ENCODE measurements around the gene SLC12A7. TPM values are rescaled to one million over a fixed set of nuclear protein-coding genes. Genes with fewer than 3 reads are reported as not detected.

Gene SLC12A7
- total and polyA plus RNA-seq, 2 donors (not counting 1 experiment from before 2014, with no cell fraction given): 2.9 to 23.9 TPM

DNA sequence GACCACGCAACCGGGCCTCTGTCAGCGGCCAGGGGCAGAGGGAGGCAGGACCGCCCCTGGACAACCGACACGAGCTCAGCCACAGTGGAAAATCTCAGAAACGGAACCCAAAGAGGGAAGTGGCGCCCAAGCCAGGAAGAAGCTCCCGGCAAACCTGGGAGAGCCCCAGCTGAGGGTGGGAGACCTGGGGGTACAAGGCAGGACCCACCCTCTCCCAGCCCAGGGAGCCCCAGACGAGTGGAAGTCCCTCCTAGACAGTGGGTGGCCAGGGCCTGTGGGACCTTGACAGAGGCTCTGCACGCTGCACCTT, 3.0 kb downstream of the SLC12A7 start:
- Histone ChIP-seq H3K36me3 (ENCODE audit: control insufficient read depth, insufficient read depth, low read length) (no peaks in the 10 kb centered on the region), H3K79me2 (ENCODE audit: control insufficient read depth, insufficient read depth, low read length) (no peaks in the 10 kb centered on the region), H3K9ac (ENCODE audit: insufficient read depth, low read length) (no peak overlapping the region), H3K4me3 (replicated peaks in 1 of 4; ENCODE audit: control extremely low read depth in 1 of 4, insufficient read depth in 1 of 4, low read depth in 3 of 4, low read length in 4 of 4) (no peak overlapping the region), H2AFZ (ENCODE audit: low read length) (no peak overlapping the region), H3K4me2 (ENCODE audit: extremely low read depth, insufficient read depth, low read length) (no peak overlapping the region), H4K20me1 (ENCODE audit: control insufficient read depth, extremely low read depth, insufficient read depth, low read length) (no peaks in the 10 kb centered on the region), H3K27me3 (ENCODE audit: control insufficient read depth, insufficient read depth, low read length) (no peaks in the 10 kb centered on the region), H3K4me1 (ENCODE audit: control insufficient read depth, extremely low read depth, insufficient read depth, low read length) (no peaks in the 10 kb centered on the region), H3K27ac (ENCODE audit: insufficient read depth, low read length) (no peak overlapping the region), H3K9me3 (ENCODE audit: control insufficient read depth, insufficient read depth, low read depth, low read length) (no peaks in the 10 kb centered on the region)
- no peak for DNase-seq (ENCODE audit: low read depth in 2 of 2)
- no peak for TF ChIP-seq CTCF (conservative IDR thresholded peaks at IDR 0.05 in 1 of 2, IDR thresholded peaks at IDR 0.05 in 1 of 2; ENCODE audit: low read depth in 1 of 2, low read length in 2 of 2)
- TF ChIP-seq EZH2 (IDR thresholded peaks at IDR 0.05; ENCODE audit: low read length, missing control alignments): no peak

DNA sequence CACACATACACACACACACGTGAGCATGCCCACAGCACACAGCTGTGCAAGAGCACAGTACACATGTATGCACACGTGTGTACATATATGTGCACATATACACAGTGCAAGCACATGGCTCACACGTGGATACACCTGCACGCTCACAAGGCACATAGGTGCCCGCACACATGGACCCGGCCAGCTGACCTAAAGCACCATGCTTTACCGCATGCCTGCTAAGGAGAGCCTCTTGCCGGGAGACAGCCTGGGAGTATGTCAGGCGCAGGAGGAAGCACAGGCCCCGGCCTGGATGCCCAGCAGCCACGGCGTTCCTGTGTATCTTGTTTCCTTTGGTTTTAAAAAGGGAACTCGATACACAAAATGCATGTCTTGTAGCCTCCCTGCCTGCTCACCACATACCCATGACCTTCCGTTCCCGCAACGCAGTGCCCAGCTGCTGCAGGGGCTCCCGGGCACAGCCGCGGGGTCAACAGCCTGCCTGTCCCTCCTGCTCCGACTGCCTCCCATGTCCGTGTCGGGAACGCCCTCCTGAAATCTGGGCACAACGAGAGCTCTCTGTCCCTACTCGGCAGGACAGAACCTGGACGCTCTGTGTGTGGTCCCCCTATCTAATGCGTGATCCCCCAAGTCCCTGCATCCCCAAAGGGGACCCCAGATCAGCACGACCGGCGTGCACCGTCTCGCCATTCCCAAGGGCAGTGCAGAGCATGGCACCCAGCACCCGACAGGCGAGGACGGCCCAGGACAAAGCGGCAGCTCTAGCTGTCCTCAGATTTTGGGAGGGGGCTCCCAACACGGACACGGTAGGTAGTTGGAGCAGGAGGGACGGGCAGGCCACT, 3.6 kb downstream of the SLC12A7 start:
- no peaks in the 10 kb centered on the region for H3K9me3 ChIP-seq (ENCODE audit: control insufficient read depth, insufficient read depth, low read depth, low read length)
- TF ChIP-seq EZH2 (IDR thresholded peaks at IDR 0.05; ENCODE audit: low read length, missing control alignments): no peak
- TF ChIP-seq CTCF (conservative IDR thresholded peaks at IDR 0.05 in 1 of 2, IDR thresholded peaks at IDR 0.05 in 1 of 2; ENCODE audit: low read depth in 1 of 2, low read length in 2 of 2): no peak
- no peak overlapping the region for H2AFZ ChIP-seq (ENCODE audit: low read length)
- H3K27ac ChIP-seq (ENCODE audit: insufficient read depth, low read length): no peak overlapping the region
- no peaks in the 10 kb centered on the region for H3K79me2 ChIP-seq (ENCODE audit: control insufficient read depth, insufficient read depth, low read length)
- no peaks in the 10 kb centered on the region for H3K27me3 ChIP-seq (ENCODE audit: control insufficient read depth, insufficient read depth, low read length)
- no peaks in the 10 kb centered on the region for H4K20me1 ChIP-seq (ENCODE audit: control insufficient read depth, extremely low read depth, insufficient read depth, low read length)
- no peak overlapping the region for H3K4me2 ChIP-seq (ENCODE audit: extremely low read depth, insufficient read depth, low read length)
- H3K9ac ChIP-seq (ENCODE audit: insufficient read depth, low read length): no peak overlapping the region
- H3K4me3 ChIP-seq (replicated peaks in 1 of 4; ENCODE audit: control extremely low read depth in 1 of 4, insufficient read depth in 1 of 4, low read depth in 3 of 4, low read length in 4 of 4): no peak overlapping the region
- no peaks in the 10 kb centered on the region for H3K36me3 ChIP-seq (ENCODE audit: control insufficient read depth, insufficient read depth, low read length)
- DNase-seq (ENCODE audit: low read depth in 2 of 2): no peak
- H3K4me1 ChIP-seq (ENCODE audit: control insufficient read depth, extremely low read depth, insufficient read depth, low read length): peaks cover 3% of the 10 kb centered on the region

GRCh38 chr5:1107167-1108022, 4.5 kb downstream of the SLC12A7 start:
- Histone ChIP-seq H4K20me1 (ENCODE audit: control insufficient read depth, extremely low read depth, insufficient read depth, low read length) (no peaks in the 10 kb centered on the region), H3K9me3 (ENCODE audit: control insufficient read depth, insufficient read depth, low read depth, low read length) (no peaks in the 10 kb centered on the region), H3K27ac (ENCODE audit: insufficient read depth, low read length) (no peak overlapping the region), H3K36me3 (ENCODE audit: control insufficient read depth, insufficient read depth, low read length) (no peaks in the 10 kb centered on the region), H3K79me2 (ENCODE audit: control insufficient read depth, insufficient read depth, low read length) (no peaks in the 10 kb centered on the region), H2AFZ (ENCODE audit: low read length) (no peak overlapping the region), H3K4me1 (ENCODE audit: control insufficient read depth, extremely low read depth, insufficient read depth, low read length) (peaks cover 10% of the 10 kb centered on the region), H3K4me3 (replicated peaks in 1 of 4; ENCODE audit: control extremely low read depth in 1 of 4, insufficient read depth in 1 of 4, low read depth in 3 of 4, low read length in 4 of 4) (no peak overlapping the region), H3K9ac (ENCODE audit: insufficient read depth, low read length) (no peak overlapping the region), H3K4me2 (ENCODE audit: extremely low read depth, insufficient read depth, low read length) (no peak overlapping the region), H3K27me3 (ENCODE audit: control insufficient read depth, insufficient read depth, low read length) (no peaks in the 10 kb centered on the region)
- DNase-seq (ENCODE audit: low read depth in 2 of 2): no peak
- TF ChIP-seq EZH2 (IDR thresholded peaks at IDR 0.05; ENCODE audit: low read length, missing control alignments): no peak
- no peak for TF ChIP-seq CTCF (conservative IDR thresholded peaks at IDR 0.05 in 1 of 2, IDR thresholded peaks at IDR 0.05 in 1 of 2; ENCODE audit: low read depth in 1 of 2, low read length in 2 of 2)
